Measurements from ENCODE around the gene P2RY2.
"Not testable (repeated sequence)": the region's sequence is repeated elsewhere in the genome, so short reads cannot be mapped to it uniquely, and the experiment has no call there.

Gene P2RY2

GRCh38 chr11:73229321-73229895 is 11.3 kb downstream of the P2RY2 start:
- no peak for DNase-seq

- no peak for DNase-seq
These were observed 12.1 kb downstream of the P2RY2 start for GRCh38 chr11:73229896-73230875.

- no peak for DNase-seq
These were observed 12.8 kb downstream of the P2RY2 start for GRCh38 chr11:73230931-73231330.

GRCh38 chr11:73232487-73232886 is 14.4 kb downstream of the P2RY2 start:
- not testable (repeated sequence) for DNase-seq

- no peak for DNase-seq
These were observed 15.1 kb downstream of the P2RY2 start for GRCh38 chr11:73233211-73233610.

GRCh38 chr11:73233692-73234470 is 15.8 kb downstream of the P2RY2 start:
- DNase-seq: no peak

GRCh38 chr11:73234471-73235181 is 16.5 kb downstream of the P2RY2 start:
- DNase-seq: no peak

GRCh38 chr11:73235236-73235786 is 17.2 kb downstream of the P2RY2 start:
- DNase-seq: no peak

- no peak for DNase-seq
These were observed 18.2 kb downstream of the P2RY2 start for GRCh38 chr11:73236205-73236765.

- no peak for DNase-seq
These were observed 18.8 kb downstream of the P2RY2 start for GRCh38 chr11:73236854-73237253.

GRCh38 chr11:73237471-73238290 is 19.6 kb downstream of the P2RY2 start:
- no peak for DNase-seq

- no peak for DNase-seq
These were observed 21.0 kb downstream of the P2RY2 start for GRCh38 chr11:73239111-73239521.

GRCh38 chr11:73239571-73240189 is 21.6 kb downstream of the P2RY2 start:
- DNase-seq: no peak

GRCh38 chr11:73240190-73240781 is 22.2 kb downstream of the P2RY2 start:
- no peak for DNase-seq

- DNase-seq: no peak
These were observed 23.2 kb downstream of the P2RY2 start for GRCh38 chr11:73241300-73241699.

GRCh38 chr11:73242251-73243092 is 24.4 kb downstream of the P2RY2 start:
- peak; percentile 23 for DNase-seq

GRCh38 chr11:73243093-73243485 is 25.0 kb downstream of the P2RY2 start:
- DNase-seq: no peak

- DNase-seq: no peak
These were observed 26.6 kb downstream of the P2RY2 start for GRCh38 chr11:73244589-73245240.

- no peak for DNase-seq
These were observed 27.4 kb downstream of the P2RY2 start for GRCh38 chr11:73245461-73245860.

All from NCI-H446 treated with DMSO at 0.1 percent for 48 hours (cell line).